AG04450 (cell line): ENCODE data around the gene SUPT16H. TPM values are rescaled to one million over a fixed set of nuclear protein-coding genes. Genes with fewer than 3 reads are reported as not detected.

Experiments
- CTCF ChIA-PET: fragments of 300-600, 350-600 bp; formaldehyde crosslinking; extraction: SDS; loops from one replicate; lab custom pipeline; 2022; ENCODE audit warnings: antibody characterized with exemption, inconsistent platforms; lab: Charles Lee
- POLR2A ChIA-PET: fragments of 350-600 bp; formaldehyde crosslinking; extraction: SDS; loops from one replicate; lab custom pipeline; 2021; ENCODE audit warnings: antibody characterized with exemption, inconsistent platforms; lab: Yijun Ruan, JAX
- DNase-seq: peaks from one replicate; pipeline ENCODE4 v3.0.0-alpha.2; 2011; ENCODE audit warnings: low read depth, low spot score
- H3K27ac ChIP-seq: one replicate; pipeline ENCODE4 v1.5.1; 2012; ENCODE audit warnings: low read depth, low read length, control low read depth
- H3K27me3 ChIP-seq: one replicate; pipeline ENCODE4 v1.6.0; 2012; ENCODE audit warnings: low read length; ENCODE audit not compliant: control insufficient read depth, insufficient read depth
- H3K4me3 ChIP-seq: 2 replicates; pipeline ENCODE4 v1.5.1; 2011; ENCODE audit warnings: mild to moderate bottlenecking, low read depth, low read length, control low read depth
- H3K9me3 ChIP-seq: 2 replicates; pipeline ENCODE4 v1.5.1; 2012; ENCODE audit warnings: low read length; ENCODE audit not compliant: control insufficient read depth, insufficient read depth
- polyA plus RNA-seq: library from polyadenylated mRNA; depleted of rRNA; stranded (reverse); fragments of >200 nt; gene quantifications from 2 replicates; pipeline ENCODE4 v1.2.3, GENCODE V29; 2011
- TF ChIP-seq, protein P1 (sequence below): IDR thresholded peaks from 2 replicates; pipeline ENCODE4 v1.5.1; 2011; ENCODE audit warnings: low read depth, low read length, control low read depth, inconsistent platforms

The SUPT16H gene
- polyA plus RNA-seq, 1 experiment: 70.7 TPM

DNA sequence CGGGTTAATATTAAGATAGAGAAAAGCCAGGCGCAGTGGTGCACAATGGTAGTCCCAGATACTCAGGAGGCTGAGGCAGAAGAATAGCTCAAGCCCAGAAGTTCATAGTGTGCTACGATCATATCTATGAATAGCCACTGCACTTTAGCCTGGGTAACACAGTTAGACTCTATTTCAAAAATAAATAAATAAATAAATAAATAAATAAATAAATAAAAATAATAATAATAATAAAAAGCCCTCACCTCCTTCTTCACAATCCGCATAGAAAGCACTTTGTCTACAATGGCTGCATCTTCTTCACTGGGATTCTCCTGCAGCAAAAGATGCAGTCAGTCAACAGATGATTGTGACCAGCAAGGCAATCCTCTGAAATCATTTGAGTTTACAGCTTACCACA lies 31.5 kb upstream of the SUPT16H start:
- TF ChIP-seq, protein P1, sequence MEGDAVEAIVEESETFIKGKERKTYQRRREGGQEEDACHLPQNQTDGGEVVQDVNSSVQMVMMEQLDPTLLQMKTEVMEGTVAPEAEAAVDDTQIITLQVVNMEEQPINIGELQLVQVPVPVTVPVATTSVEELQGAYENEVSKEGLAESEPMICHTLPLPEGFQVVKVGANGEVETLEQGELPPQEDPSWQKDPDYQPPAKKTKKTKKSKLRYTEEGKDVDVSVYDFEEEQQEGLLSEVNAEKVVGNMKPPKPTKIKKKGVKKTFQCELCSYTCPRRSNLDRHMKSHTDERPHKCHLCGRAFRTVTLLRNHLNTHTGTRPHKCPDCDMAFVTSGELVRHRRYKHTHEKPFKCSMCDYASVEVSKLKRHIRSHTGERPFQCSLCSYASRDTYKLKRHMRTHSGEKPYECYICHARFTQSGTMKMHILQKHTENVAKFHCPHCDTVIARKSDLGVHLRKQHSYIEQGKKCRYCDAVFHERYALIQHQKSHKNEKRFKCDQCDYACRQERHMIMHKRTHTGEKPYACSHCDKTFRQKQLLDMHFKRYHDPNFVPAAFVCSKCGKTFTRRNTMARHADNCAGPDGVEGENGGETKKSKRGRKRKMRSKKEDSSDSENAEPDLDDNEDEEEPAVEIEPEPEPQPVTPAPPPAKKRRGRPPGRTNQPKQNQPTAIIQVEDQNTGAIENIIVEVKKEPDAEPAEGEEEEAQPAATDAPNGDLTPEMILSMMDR: no peak
- H3K27ac ChIP-seq: no peak overlapping the region
- H3K27me3 ChIP-seq: no peaks in the 10 kb centered on the region
- ChIA-PET POLR2A (no interaction called here), CTCF (interaction anchor here (1.1 kb wide), 1 partner anchor 8 kb away, joined by 3 read pairs; no protein-coding TSS in a partner anchor)
- no peak overlapping the region for H3K4me3 ChIP-seq
- DNase-seq: no peak
- no peaks in the 10 kb centered on the region; the same call in 1 of the 2 replicates for H3K9me3 ChIP-seq

DNA sequence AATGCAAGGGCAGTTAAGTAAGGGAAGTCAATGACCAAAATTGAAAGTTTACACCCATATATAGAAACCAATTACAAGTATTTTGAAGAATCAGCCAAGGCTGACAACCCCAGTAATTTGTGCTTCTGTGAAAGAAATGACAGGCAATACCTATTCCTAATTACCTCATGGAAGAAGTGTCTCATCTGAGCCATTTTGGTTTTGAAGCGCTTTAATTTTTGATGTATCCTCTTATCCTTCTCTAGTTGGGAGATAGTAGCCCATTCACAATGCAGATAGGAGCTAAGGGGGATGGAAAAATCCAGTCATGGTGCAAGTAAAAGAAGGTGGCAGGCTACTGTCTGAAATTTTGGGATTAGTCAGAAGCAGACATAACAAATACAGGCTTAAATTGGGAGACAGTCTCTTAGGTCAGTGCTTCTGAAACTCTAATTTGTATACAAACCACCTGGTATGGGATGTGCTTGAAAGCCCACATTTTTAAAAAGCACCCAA lies 30.4 kb upstream of the SUPT16H start:
- no peak overlapping the region for H3K27ac ChIP-seq
- no peak overlapping the region for H3K4me3 ChIP-seq
- H3K27me3 ChIP-seq: no peaks in the 10 kb centered on the region
- ChIA-PET CTCF (interaction anchor here (1.1 kb wide), 1 partner anchor 10 kb away, joined by 3 read pairs; no protein-coding TSS in a partner anchor), POLR2A (interaction anchor here (0.7 kb wide), 1 partner anchor 86 kb away, joined by 3 read pairs; no protein-coding TSS in a partner anchor)
- TF ChIP-seq, protein P1: no peak
- DNase-seq: no peak
- H3K9me3 ChIP-seq: no peaks in the 10 kb centered on the region; the same call in 1 of the 2 replicates

DNA sequence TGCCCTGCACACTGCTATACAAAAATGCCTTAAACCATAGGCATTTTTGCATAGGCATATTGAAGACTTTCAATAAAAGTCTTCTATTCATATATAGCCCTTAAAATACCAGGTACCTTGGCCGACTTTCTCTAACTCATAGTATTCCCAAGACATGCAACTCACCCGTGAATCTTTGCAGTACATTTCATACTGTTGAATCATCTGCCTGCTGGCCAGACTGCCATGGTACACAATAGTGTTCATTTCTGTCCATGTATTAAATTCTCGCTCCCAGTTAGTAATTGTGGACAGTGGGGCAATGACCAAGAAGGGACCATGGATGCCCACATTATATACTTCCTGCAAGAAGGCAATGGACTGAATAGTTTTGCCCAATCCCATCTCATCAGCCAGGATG lies 24.3 kb upstream of the SUPT16H start:
- H3K9me3 ChIP-seq: no peaks in the 10 kb centered on the region
- H3K4me3 ChIP-seq: no peak overlapping the region
- H3K27me3 ChIP-seq: no peaks in the 10 kb centered on the region
- CTCF ChIA-PET: interaction anchor here (1.1 to 1.4 kb wide), 2 partner anchors 149 kb away, joined by 3 read pairs; no protein-coding TSS in a partner anchor
- no peak for DNase-seq
- POLR2A ChIA-PET: no interaction called here
- TF ChIP-seq, protein P1: no peak
- H3K27ac ChIP-seq: no peak overlapping the region

DNA sequence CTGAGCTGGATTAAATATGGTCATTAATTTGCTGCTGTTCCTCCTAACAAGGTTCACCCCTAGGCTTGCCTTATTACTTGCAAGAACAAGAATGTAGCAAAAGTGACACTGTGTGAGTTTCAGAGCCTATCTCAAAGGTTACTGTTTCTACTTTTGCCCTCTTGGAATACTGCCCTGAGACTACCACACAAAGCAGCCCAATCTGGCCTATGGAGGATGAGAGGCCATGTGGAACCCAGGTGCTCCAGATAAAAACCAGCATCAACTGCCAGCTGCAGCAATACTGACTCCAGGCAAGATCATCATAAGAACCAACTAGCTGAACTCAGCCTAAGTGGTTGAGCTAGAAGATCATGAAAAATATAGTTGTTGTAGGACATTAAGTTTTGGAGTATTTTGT lies 22.4 kb upstream of the SUPT16H start:
- H3K27ac ChIP-seq: no peak overlapping the region
- H3K9me3 ChIP-seq: no peaks in the 10 kb centered on the region
- ChIA-PET POLR2A (no interaction called here), CTCF (interaction anchor here (0.6 to 1.9 kb wide), 2 partner anchors 50 to 67 kb away, joined by 5 to 6 read pairs; partner anchors contain the start of gene CHD8)
- no peaks in the 10 kb centered on the region for H3K27me3 ChIP-seq
- TF ChIP-seq, protein P1: no peak
- no peak for DNase-seq
- H3K4me3 ChIP-seq: no peak overlapping the region

DNA sequence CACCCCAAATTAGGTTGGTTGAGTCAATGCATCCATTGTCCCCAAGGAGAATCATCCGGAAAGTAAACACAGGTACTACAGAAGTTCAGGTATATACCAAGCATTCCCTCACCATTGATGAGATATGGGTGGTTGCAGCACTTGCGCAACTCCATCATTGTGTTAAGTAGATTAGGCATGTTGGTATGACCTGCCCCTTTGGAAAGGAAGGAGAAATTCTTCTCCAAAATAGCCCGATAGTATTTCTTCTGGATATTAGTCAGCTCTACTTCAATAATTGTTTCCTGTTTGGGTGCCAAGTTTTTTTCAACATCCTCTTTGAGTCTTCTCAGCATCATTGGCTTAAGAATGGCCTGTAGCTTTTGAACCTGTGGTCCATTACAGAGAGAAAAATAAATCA lies 21.3 kb upstream of the SUPT16H start:
- TF ChIP-seq, protein P1: no peak
- Histone ChIP-seq H3K4me3 (no peak overlapping the region), H3K27ac (no peak overlapping the region), H3K9me3 (no peaks in the 10 kb centered on the region), H3K27me3 (no peaks in the 10 kb centered on the region)
- DNase-seq: no peak
- CTCF ChIA-PET: no interaction called here
- POLR2A ChIA-PET: no interaction called here
